ENCODE measurements around the gene RANBP2.

RANBP2 gene

GRCh38 chr2:108834620-108835019 lies 115.3 kb downstream of the RANBP2 start:
- in situ Hi-C loops (cut with MboI; ENCODE audit: low sequenced_read_pairs), result no loop called here

GRCh38 chr2:108835040-108835439 lies 115.8 kb downstream of the RANBP2 start:
- in situ Hi-C loops (cut with MboI; ENCODE audit: low sequenced_read_pairs), result no loop called here

Data from HL-60/S4 (cell line).